Embryonic facial prominence (tissue), 1 donor: ENCODE measurements around the gene TRPM2.
"Not testable (repeated sequence)": the region's sequence is repeated elsewhere in the genome, so short reads cannot be mapped to it uniquely, and the experiment has no call there.

ENCODE experiments used
- DNase-seq: peaks from one replicate; pipeline ENCODE4 v3.0.0-alpha.2; 2016; ENCODE audit errors: extremely low spot score

TRPM2 gene

DNA sequence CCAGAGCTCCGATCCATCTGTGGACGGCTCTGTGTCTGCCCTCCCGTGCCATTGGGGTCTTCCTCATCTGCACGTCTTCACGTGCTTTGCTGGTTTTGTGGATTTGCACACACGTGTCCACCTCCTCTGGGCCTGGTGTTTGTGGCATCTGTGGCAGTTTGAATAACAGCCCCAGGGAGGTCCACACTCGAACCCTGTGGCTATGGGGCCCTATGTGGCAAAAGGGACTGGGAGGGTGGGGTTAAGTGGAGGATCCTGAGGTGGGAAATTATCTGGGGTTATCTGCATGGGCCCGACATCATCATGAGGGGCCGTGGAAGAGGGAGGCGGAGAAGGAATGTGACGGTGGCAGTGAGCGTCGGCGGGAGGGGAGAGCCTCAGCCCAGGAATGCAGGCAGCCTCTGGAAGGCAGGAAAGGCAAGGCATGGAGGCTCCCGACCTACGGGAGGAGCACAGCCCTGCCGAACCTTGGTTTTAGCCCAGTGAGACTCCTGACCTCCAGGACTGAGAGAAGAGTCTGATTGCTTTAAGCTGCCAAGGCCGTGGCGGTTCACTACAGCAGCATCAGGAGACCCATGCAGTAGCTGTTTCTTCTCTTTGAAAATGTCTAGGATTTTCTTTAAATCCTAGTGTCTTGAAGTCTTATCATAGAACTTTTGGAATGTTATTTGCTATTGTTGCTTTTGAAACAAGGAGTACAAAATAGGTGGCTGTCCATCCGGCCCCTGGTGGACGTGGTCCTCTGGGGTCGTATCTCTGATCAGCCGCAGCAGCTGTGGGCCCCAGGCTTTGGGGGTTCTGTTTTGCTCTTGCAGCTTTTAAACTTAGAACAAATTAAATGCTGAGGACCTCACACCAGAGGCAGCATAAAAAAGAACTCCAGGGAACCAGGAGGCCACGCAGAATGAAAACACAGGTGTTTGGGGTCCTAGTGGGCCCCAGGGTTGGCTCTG is 61.9 kb downstream of the TRPM2 start:
- no peak for DNase-seq

DNA sequence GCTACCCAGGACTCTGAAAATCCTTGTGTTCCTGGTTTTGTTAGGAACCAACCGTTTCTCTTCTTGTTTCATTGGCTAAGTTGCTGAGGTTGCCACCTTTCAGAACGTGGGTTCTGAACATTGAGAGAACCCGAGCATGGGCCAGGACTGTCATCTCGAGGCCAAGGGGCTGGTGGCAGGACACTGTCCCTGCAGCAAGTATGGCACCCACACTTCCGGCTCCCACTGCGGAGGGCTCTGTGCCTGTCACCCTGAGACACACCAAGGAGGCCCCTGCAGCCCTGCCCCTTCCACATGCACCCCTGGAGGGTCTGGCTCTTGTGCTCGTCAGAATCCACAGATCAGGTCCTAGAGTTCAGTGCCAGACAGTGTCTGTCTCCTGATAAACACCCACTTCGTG is 62.8 kb downstream of the TRPM2 start:
- no peak for DNase-seq

DNA sequence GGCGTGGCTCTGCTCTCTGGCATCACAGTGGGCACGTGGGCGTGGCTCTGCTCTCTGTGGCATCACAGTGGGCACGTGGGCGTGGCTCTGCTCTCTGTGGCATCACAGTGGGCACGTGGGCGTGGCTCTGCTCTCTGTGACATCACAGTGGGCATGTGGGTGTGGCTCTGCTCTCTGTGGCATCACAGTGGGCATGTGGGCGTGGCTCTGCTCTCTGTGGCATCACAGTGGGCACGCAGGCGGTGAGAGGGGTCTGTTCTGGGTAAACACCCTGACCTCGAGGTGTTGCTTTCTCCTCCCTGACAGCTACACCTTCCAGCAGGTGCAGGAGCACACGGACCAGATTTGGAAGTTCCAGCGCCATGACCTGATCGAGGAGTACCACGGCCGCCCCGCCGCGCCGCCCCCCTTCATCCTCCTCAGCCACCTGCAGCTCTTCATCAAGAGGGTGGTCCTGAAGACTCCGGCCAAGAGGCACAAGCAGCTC is 64.2 kb downstream of the TRPM2 start:
- not testable (repeated sequence) for DNase-seq

GRCh38 chr21:44418108-44418875 is 64.9 kb downstream of the TRPM2 start:
- DNase-seq: no peak

DNA sequence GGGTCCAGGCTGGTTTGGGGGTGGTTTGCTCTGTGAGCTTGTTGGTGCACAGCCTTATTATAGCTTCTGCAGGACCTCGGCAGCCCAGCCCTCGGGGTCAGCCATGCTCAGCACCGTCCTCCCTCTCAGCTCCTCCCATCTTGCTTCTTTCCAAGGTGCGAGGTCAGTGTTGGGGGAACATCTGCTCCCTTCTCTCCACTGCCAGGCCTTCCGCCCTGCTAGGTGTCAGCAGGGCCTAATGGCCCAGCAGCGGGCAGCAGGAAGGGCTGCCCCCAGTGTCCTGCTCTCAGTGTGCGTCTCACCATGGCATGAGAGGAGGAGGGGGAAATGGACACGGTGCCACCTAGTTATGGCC is 65.4 kb downstream of the TRPM2 start:
- DNase-seq: no peak

- no peak for DNase-seq
Measured at GRCh38 chr21:44419679-44420078, 66.3 kb downstream of the TRPM2 start.

GRCh38 chr21:44420416-44421205 is 67.2 kb downstream of the TRPM2 start:
- DNase-seq: no peak

DNA sequence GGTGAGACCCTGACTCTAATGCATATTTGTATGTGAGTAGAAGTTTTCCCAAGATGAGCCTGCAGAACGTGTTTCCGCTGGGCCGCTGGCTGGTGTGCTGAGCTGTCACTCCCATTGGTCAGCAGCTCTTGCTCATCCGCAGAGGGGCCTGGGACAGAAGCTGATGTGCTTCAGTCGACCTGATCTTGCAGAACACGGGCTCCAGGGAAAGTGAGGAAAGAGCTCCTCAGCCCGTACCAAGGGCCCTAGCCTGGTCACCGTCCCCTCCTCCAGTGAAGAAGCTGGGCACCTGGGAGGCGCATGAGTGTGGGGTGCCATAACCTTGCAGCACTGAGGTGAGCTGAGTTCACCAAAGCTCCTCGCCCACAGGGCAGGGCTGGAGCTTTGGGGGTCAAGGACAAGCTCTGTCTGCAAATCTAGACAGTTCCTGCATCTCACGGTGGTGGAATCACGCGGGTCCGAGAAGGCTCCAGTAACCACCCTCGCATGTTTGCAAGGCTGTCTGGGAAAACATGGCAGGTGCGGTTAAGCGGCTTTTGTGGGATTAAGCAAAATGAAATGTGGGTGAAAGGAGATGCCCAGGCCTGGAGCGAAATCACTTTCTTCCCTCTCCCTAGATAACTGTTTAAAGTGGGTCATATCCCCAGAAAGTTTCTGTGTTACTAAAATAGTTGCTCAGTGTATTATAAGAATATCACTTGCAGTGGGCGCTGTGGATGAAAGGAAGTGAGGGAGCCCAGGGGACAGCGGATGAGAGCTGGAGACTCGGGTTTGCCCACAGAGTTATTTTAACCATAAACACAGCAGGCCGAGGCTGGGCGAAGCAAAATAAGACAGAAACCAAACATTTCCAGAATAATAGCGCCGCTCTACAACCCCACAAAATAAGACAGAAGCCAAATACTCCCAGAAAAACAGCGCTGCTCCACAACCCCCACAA is 68.8 kb downstream of the TRPM2 start:
- DNase-seq: no peak

DNA sequence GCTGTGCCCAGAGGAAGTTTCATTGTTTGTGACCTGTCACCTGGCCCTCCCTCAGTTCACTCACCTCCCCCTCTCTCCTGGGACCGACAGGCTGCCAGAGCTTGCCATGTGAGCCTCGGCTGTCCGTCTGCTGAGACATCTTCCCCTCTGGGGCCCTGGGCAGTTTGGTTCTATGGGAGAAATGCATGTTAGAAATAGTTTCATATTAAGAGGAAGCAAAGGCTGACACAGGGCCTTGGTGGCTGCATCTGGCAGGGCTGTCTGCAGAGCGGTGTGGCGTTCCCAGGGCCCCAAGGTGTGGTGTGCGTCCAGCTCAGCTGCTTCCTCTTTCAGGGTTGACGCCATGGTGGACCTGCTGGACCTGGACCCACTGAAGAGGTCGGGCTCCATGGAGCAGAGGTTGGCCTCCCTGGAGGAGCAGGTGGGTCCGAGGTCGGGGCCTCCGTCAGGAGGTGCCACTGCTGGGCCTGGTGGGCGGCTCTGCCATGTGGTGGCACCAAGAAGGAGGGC is 69.9 kb downstream of the TRPM2 start:
- no peak for DNase-seq

- no peak for DNase-seq
Measured at GRCh38 chr21:44423941-44424607, 70.7 kb downstream of the TRPM2 start.

GRCh38 chr21:44424608-44425306 is 71.3 kb downstream of the TRPM2 start:
- no peak for DNase-seq

DNA sequence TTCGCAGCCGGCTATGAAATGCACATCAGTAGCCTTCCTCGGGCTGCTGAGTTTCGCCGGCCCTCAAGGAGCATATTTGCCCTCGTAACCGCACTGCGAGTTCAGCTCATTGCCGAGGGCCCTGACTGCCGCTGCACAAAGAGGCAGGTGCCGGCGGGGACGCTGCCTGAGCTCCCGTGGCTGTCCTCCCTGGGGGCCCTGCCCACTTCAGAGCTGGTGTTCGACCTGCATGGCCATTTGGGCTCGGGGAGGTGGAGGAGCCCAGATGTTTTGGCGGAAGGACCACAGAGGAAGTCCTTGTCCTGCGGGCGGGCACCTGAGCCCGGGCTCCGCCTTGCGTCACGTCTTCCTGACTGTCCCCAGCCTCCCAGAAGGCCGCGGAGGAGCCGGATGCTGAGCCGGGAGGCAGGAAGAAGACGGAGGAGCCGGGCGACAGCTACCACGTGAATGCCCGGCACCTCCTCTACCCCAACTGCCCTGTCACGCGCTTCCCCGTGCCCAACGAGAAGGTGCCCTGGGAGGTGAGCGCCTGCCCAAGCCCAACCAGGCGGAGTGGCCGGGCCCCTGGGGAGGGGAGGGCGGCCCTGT is 72.0 kb downstream of the TRPM2 start:
- no peak for DNase-seq

DNA sequence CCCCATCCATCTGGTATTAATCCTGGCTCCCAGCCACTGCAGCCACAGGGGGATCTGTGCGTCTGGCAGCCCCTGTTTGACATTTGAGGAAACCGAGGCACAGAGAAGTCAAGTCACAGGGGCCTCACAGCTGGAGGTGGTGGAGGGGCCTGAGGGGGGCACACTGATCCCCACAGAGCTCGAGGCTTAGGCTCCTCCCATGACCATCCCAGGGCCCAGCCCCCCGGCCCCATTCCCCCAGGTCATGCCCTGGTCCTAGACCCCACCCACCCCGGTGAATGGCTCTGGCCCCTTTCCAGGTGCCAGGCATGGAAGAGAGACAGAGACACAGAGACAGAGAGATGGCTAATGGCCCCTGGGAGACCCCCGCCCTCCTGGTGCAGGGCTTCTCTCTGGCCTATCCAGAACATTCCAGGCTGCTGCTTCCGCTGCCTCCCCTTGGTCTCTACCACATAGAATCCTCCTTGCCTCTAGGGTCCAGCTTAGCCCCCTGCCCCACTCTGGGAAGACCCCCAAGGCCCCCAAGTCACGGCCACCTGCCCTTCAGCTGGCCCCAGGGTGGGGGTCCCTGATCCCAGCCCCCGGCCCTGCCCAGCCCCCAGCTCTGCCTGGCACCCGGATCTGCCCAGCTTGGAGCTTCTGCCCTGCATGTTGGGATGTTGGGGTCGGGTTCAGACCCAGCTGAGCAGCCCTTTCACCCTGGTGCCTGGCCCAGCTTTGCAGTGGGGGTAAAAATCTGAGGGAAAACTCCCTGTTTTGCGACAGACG is 72.7 kb downstream of the TRPM2 start:
- no peak for DNase-seq

GRCh38 chr21:44426663-44427191 is 73.3 kb downstream of the TRPM2 start:
- DNase-seq: no peak

DNA sequence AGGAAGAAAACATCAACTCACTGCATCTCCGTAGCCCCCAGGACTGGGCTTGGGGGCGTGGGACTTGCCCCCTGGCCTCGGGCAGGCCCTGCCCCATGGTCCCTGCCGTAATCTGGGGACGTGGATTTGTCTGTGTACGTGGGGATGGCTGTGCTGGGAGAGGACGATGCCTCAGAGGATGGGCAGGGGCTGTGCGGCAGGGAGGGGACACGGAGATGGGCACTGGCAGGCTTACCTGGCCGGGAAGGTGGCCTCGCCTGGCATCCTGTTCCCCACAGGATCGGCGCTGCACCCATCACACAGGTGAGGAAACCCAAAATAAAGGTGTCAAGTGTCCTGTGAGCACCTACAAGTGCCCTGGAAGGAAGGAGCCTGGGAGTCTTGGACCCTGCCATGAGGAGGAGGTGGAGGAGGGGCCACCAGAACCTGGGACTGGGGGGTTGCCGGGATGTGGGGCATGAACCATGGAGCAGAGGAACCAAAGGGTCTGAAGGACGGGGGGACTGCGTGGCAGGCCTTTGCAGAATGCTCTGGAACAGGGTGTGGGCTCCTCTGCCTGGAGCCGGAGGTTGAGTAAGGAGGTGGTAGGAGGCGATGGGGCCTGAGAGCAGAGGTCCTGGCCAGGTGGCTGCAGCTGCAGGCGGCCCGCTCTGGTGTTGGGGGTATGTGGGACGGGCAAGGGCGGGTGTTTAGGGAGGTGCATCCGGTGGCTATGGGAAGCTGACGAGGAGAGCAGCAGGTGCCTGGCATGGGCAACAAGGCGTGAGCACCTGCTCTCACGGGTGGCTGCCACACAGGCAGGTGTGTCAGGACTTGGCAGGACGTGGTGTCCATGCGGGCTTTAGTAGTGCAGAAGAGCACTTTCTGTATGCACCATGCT is 74.1 kb downstream of the TRPM2 start:
- no peak for DNase-seq

DNA sequence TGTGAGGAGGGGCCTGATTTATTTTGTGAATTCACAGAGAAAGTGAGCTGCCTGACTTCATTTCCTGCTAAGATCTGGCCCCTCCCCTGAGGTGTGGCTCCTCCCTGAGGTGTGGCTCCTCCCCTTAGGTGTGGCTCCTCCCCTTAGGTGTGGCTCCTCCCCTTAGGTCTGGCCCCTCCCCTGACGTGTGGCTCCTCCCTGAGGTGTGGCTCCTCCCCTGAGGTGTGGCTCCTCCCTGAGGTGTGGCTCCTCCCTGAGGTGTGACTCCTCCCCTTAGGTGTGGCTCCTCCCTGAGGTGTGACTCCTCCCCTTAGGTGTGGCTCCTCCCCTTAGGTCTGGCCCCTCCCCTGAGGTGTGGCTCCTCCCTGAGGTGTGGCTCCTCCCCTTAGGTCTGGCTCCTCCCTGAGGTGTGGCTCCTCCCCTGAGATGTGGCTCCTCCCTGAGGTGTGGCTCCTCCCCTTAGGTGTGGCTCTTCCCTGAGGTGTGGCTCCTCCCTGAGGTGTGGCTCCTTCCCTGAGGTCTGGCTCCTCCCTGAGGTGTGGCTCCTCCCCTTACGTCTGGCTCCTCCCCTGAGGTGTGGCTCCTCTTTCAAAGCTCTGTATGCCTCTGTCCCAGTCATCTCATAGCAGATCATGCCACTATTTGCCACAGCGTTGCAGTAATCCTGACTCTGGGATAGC is 75.0 kb downstream of the TRPM2 start:
- no peak for DNase-seq
